ENCODE data around the gene NHLH1.

The NHLH1 gene

DNA sequence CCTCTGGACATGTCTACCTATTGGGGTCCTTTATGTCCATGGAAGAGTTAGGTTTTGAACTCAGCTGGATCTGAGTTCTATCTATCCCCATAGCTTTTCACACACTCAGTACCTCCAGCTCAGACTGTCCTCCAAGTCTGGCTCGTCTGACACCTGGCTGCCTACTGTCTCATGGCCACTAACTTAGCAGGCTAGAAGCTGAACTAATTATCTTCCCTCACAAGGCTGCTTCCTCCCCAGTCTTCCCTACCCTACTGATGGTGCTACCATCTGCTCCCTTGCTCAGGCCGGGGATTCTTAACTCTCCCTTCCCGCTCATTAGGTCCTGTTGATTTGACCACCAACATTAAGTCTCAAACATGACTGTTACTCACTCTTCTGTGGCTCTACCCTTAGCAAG is 46.8 kb downstream of the NHLH1 start:
- DNase-seq, result no peak

DNA sequence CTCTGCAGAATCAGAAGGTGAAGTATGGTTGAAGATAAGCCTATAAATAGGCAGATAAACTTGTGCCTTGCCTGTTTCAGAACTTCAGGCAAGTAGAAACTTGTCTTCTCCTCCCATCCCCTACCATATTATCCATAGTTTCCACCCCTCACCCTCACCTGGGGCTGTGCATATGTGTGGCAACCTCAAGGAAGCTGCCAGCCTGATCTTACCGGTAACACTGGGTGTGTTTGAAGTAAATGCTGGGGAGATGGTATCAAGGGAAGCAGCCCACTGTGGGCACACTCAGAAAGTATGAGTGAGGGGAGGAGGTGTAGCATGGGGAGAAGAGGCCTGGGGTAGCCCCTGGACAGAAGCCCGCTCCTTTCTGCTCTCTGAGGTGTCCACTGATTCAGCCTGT is 48.0 kb downstream of the NHLH1 start:
- DNase-seq, result no peak

DNA sequence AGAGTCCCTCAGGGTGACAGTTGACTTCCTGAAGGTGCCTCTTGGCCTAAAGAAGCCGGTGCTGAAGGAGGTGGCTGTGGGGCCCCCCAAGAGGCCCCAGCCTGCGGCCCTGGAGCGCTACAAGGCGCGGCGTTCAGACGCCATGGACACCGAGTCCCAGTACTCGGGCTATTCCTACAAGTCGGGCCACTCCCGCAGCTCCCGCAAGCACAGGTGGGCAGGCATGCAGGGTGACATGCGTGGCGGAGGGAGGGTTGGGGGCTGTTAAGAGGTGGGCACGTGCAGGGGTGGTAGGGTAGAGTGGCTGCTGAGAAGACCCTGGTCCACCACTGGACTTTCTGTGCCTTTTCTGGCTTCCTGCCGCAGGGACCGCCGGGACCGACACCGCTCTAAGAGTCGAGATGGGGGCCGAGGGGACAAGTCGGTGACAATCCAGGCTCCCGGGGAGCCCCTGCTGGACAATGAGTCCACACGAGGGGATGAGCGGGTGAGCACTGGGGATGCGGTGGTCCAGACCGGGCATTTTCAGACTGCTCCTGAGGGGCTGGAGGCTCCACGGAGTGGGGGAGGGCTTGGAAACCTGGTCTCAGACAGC is 48.9 kb downstream of the NHLH1 start:
- DNase-seq, result no peak

DNA sequence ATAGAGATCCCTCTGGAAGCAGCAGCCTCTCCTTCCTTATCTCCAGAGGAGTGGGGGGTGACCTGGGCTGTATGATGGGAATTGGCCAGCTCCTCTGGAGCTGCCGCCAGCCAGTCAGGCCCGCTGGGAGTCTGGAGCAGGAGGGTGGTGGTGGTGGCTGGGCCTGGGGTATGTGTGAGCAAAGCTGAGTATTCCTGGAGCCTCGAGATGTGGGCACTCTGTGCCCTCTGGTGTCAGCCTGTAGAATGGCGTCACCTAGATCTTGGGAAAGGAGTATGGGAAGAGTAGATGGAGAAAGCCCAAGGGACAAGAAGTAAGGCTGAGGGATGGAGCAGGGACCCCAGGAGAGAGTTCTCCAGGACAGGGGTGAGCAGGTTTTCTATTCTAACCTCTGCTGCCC is 49.5 kb downstream of the NHLH1 start:
- no peak for DNase-seq

DNA sequence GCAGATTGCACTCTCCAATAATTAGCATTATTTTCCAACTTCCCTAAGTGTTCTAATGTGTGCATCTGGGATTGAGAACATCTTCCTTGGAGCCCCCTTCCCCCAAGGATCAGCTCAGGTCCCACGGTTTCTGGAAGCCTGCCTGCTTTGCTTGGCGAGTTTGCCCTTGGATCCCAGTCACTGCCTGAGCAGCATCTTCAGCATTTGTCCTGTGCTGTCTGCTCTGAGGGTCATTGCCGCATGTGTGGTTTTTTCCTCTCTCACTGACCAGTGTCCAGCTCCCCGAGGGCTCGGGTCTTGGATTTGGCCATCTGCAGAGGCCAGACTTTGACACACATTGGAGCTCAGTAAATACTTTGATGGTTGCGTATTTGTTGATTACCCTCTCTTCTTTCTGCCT is 51.6 kb downstream of the NHLH1 start:
- DNase-seq, result no peak

DNA sequence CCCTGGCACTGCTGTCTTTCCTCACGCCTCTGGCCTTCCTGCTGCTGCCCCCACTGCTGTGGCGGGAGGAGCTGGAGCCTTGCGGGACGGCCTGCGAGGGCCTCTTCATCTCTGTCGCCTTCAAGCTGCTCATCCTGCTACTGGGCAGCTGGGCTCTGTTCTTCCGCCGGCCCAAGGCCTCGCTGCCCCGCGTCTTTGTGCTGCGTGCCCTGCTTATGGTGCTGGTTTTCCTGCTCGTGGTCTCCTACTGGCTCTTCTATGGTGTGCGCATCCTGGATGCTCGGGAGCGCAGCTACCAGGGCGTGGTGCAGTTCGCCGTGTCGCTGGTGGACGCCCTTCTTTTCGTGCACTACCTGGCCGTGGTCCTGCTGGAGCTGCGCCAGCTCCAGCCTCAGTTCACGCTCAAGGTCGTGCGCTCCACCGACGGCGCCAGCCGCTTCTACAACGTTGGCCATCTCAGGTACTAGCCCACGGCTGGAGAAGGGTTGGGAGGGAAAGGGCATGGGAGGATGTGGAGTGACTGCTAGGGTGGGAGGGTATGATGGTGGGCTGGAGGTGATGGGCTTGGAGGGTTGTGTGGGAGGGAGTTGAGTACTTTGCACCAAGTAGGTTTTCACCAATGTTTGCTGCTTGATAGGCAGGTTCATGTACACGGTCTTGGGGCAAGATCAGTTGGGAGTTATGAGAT is 52.4 kb downstream of the NHLH1 start:
- DNase-seq, result no peak

DNA sequence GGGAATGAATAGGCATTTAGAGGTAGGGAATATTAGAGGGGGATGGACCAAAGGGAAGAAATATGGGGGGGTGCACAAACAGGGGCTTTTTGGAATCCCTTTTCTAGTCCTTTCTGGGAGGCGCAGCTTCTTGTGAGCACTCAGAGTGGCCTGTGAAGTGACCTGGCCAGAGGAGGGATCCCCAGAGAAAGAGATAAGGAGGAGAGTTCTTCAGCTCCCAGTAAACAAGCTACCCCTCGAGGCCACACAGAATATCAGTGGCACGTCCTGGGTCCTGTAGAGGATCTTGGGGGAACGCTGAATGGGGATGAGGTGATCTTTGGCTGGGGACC is 52.9 kb downstream of the NHLH1 start:
- no peak for DNase-seq

DNA sequence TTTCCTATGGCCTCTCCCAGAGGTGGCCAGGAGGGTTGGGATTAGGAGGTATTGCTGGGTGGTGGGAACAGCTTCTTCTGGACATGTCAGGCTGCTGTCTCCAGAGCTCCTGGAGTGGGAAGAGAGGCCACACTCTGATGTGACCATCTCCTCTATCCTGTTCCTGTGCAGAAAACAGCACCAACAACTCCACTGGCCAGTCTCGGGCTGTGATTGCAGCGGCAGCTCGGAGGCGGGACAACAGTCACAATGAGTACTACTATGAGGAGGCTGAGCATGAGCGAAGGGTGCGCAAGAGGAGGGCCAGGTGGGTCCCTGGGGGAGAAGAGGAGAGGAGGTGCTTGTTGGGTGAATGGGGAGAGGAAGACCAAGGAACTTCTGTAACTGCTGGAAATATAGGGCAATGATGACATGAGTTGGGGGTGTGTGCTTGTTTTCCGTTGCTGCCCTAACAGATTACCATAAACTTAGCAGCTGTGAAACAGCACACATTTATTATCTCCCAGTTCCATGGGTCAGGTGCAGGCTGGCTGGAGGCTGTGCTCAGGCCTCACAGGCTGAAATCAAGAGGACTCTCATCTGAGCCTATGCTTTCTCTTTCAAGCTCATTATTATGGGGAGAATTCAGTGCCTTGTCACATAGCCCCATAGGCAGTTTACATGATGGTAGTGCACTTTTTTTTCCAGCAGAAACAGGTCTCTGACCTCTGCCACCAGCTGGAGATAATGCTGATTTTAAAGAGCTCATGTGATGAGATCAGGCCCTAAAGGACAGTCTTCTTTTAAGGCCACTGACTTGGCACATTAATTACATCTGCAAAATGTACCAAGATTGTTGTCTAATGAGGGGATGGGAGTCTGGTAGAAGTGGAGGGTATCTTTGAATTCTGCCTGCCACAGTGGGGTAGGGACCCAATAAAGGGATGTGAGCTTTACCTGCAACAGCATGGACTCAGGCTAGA is 54.3 kb downstream of the NHLH1 start:
- no peak for DNase-seq

DNA sequence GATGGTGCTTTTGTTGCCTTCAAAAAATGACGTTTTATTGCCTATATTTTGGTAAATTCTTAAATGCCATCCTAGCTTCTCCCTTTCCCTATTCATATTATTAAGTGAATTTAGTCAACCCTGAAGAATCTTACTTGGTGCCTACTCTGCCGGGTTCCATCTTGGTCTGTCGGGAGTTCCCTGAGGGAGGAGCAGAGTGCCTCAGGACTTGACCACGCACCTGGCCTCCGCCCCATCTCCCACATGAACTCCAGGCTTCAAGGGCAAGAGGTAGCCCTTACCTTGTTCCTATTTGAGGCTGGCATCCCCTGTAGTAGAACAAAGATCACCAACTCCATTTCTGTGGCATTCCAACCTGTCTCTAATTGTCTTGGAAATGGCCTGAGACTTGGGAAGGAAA is 55.0 kb downstream of the NHLH1 start:
- DNase-seq, result no peak
